Activated CD4-positive, alpha-beta T cell treated with anti-CD3 and anti-CD28 coated beads, Interleukin-2, amount 10 ng/mL, durations not matched to agents 24 days and 14 days (primary cell): ENCODE data around the gene CDC42EP5. TPM values are rescaled to one million over a fixed set of nuclear protein-coding genes. Genes with fewer than 3 reads are reported as not detected.
"Not testable (repeated sequence)": the region's sequence is repeated elsewhere in the genome, so short reads cannot be mapped to it uniquely, and the experiment has no call there.

Source experiments
- DNase-seq: peaks from one replicate; pipeline ENCODE4 v3.0.0; 2022
- H3K27ac Mint-ChIP-seq: one replicate; pipeline ENCODE4 v1.8.0; 2022; ENCODE audit warnings: mild to moderate bottlenecking, mixed read lengths
- H3K27me3 Mint-ChIP-seq: one replicate; pipeline ENCODE4 v1.8.0; 2022; ENCODE audit warnings: mixed read lengths
- H3K36me3 Mint-ChIP-seq: one replicate; pipeline ENCODE4 v1.8.0; 2022; ENCODE audit warnings: low read depth, mild to moderate bottlenecking, mixed read lengths
- H3K4me1 Mint-ChIP-seq: one replicate; pipeline ENCODE4 v1.8.0; 2021; ENCODE audit warnings: mixed read lengths
- H3K4me3 Mint-ChIP-seq: one replicate; pipeline ENCODE4 v1.8.0; 2022; ENCODE audit warnings: mild to moderate bottlenecking, moderate library complexity, mixed read lengths
- H3K9me3 Mint-ChIP-seq: one replicate; pipeline ENCODE4 v1.8.0; 2021; ENCODE audit warnings: mixed read lengths
- intact Hi-C: fragments of 100-400 bp; cut with micrococcal nuclease; formaldehyde crosslinking; loops from one replicate; pipeline ENCODE4 v1.15.1; 2023
- total RNA-seq: library from RNA; stranded (reverse); gene quantifications from 2 replicates; pipeline ENCODE4 v1.2.3, GENCODE V29; 2022

Gene CDC42EP5
- total RNA-seq, 1 donor from 2014 or later = 0.61 TPM

GRCh38 chr19:54502518-54503048, 29.5 kb upstream of the CDC42EP5 start, which contains the start of gene LAIR2:
Gene LAIR2 (plus strand): TSS chr19:54502831. CDS start chr19:54502919, 88 bp downstream.
- no peaks in the 10 kb centered on the region for H3K9me3 Mint-ChIP-seq
- H3K36me3 Mint-ChIP-seq = peaks cover 2% of the 10 kb centered on the region
- peak within 1 kb of the TSS; percentile 75 for H3K4me3 Mint-ChIP-seq
- intact Hi-C loops = loop anchor here (2.0 kb wide), 1 partner anchor 14 kb away; no protein-coding TSS in a partner anchor
- H3K27ac Mint-ChIP-seq = peak within 1 kb of the TSS; percentile 75
- H3K27me3 Mint-ChIP-seq = peaks cover 6% of the 10 kb centered on the region
- H3K4me1 Mint-ChIP-seq = peaks cover 27% of the 10 kb centered on the region
- DNase-seq = peak; percentile 71

GRCh38 chr19:54498451-54498772, 25.3 kb upstream of the CDC42EP5 start:
- peaks cover 16% of the 10 kb centered on the region for H3K4me1 Mint-ChIP-seq
- H3K36me3 Mint-ChIP-seq, H3K27ac Mint-ChIP-seq, H3K4me3 Mint-ChIP-seq, DNase-seq, intact Hi-C loops, H3K9me3 Mint-ChIP-seq: not testable (repeated sequence)
- H3K27me3 Mint-ChIP-seq = peaks cover 22% of the 10 kb centered on the region

- intact Hi-C loops = not testable (repeated sequence)
Observed at GRCh38 chr19:54497747-54498450, 24.8 kb upstream of the CDC42EP5 start.

GRCh38 chr19:54495284-54495683, 22.2 kb upstream of the CDC42EP5 start:
- H3K27ac Mint-ChIP-seq, DNase-seq, H3K4me3 Mint-ChIP-seq, H3K36me3 Mint-ChIP-seq, H3K4me1 Mint-ChIP-seq, H3K9me3 Mint-ChIP-seq, intact Hi-C loops: not testable (repeated sequence)
- H3K27me3 Mint-ChIP-seq = peaks cover 35% of the 10 kb centered on the region

More at GRCh38 chr19:54497747-54498450, 24.8 kb upstream of the CDC42EP5 start:
- H3K27ac Mint-ChIP-seq, H3K36me3 Mint-ChIP-seq, H3K9me3 Mint-ChIP-seq: not testable (repeated sequence)
- peaks cover 16% of the 10 kb centered on the region for H3K4me1 Mint-ChIP-seq
- H3K27me3 Mint-ChIP-seq = peaks cover 26% of the 10 kb centered on the region
- peak overlapping the region; percentile 23 for H3K4me3 Mint-ChIP-seq
- peak; percentile 69 for DNase-seq

- Mint-ChIP-seq H3K9me3 (no peaks in the 10 kb centered on the region), H3K4me1 (peaks cover 6% of the 10 kb centered on the region), H3K27me3 (peaks cover 36% of the 10 kb centered on the region), H3K4me3 (no peak overlapping the region), H3K36me3 (no peaks in the 10 kb centered on the region), H3K27ac (no peak overlapping the region)
- no peak for DNase-seq
- intact Hi-C loops = no loop called here
Observed at GRCh38 chr19:54493967-54494585, 21.0 kb upstream of the CDC42EP5 start.

GRCh38 chr19:54493056-54493455, 20.0 kb upstream of the CDC42EP5 start:
- H3K27me3 Mint-ChIP-seq = peaks cover 35% of the 10 kb centered on the region
- DNase-seq, H3K4me1 Mint-ChIP-seq, intact Hi-C loops, H3K27ac Mint-ChIP-seq, H3K4me3 Mint-ChIP-seq, H3K9me3 Mint-ChIP-seq, H3K36me3 Mint-ChIP-seq: not testable (repeated sequence)

GRCh38 chr19:54492568-54492967, 19.5 kb upstream of the CDC42EP5 start:
- H3K27me3 Mint-ChIP-seq = peaks cover 35% of the 10 kb centered on the region
- H3K4me3 Mint-ChIP-seq = no peak overlapping the region
- peaks cover 1% of the 10 kb centered on the region for H3K4me1 Mint-ChIP-seq
- no peaks in the 10 kb centered on the region for H3K9me3 Mint-ChIP-seq
- H3K27ac Mint-ChIP-seq = no peak overlapping the region
- no peak for DNase-seq
- intact Hi-C loops = no loop called here
- H3K36me3 Mint-ChIP-seq = no peaks in the 10 kb centered on the region

GRCh38 chr19:54489766-54490165, 16.7 kb upstream of the CDC42EP5 start:
- no peak overlapping the region for H3K4me3 Mint-ChIP-seq
- intact Hi-C loops = no loop called here
- peaks cover 24% of the 10 kb centered on the region for H3K27me3 Mint-ChIP-seq
- H3K4me1 Mint-ChIP-seq = peaks cover 1% of the 10 kb centered on the region
- no peak for DNase-seq
- H3K9me3 Mint-ChIP-seq = no peaks in the 10 kb centered on the region
- no peaks in the 10 kb centered on the region for H3K36me3 Mint-ChIP-seq
- no peak overlapping the region for H3K27ac Mint-ChIP-seq

GRCh38 chr19:54489341-54489740, 16.2 kb upstream of the CDC42EP5 start:
- Mint-ChIP-seq H3K4me3 (no peak overlapping the region), H3K27me3 (peaks cover 25% of the 10 kb centered on the region), H3K27ac (no peak overlapping the region), H3K9me3 (no peaks in the 10 kb centered on the region), H3K4me1 (peaks cover 1% of the 10 kb centered on the region), H3K36me3 (no peaks in the 10 kb centered on the region)
- intact Hi-C loops = no loop called here
- DNase-seq = no peak

- H3K36me3 Mint-ChIP-seq = no peaks in the 10 kb centered on the region
- intact Hi-C loops = no loop called here
- H3K9me3 Mint-ChIP-seq = no peaks in the 10 kb centered on the region
- peaks cover 8% of the 10 kb centered on the region for H3K4me1 Mint-ChIP-seq
- no peak for DNase-seq
- H3K27ac Mint-ChIP-seq = no peak overlapping the region
- peaks cover 21% of the 10 kb centered on the region for H3K27me3 Mint-ChIP-seq
- no peak overlapping the region for H3K4me3 Mint-ChIP-seq
Observed at GRCh38 chr19:54485851-54486250, 12.8 kb upstream of the CDC42EP5 start.

- intact Hi-C loops = loop anchor here (5.0 kb wide), 1 partner anchor 38 kb away; no protein-coding TSS in a partner anchor
- peaks cover 17% of the 10 kb centered on the region for H3K27me3 Mint-ChIP-seq
Observed at GRCh38 chr19:54484451-54484850, 11.4 kb upstream of the CDC42EP5 start.

GRCh38 chr19:54482889-54483288, 9.8 kb upstream of the CDC42EP5 start:
- Mint-ChIP-seq H3K36me3 (no peaks in the 10 kb centered on the region), H3K9me3 (no peaks in the 10 kb centered on the region), H3K4me3 (no peak overlapping the region), H3K4me1 (peaks cover 8% of the 10 kb centered on the region), H3K27ac (no peak overlapping the region), H3K27me3 (peaks cover 16% of the 10 kb centered on the region)
- DNase-seq = no peak
- intact Hi-C loops = loop anchor here (5.0 kb wide), 1 partner anchor 39 kb away; no protein-coding TSS in a partner anchor

More at GRCh38 chr19:54484451-54484850, 11.4 kb upstream of the CDC42EP5 start:
- no peaks in the 10 kb centered on the region for H3K9me3 Mint-ChIP-seq
- H3K27ac Mint-ChIP-seq = no peak overlapping the region
- H3K4me3 Mint-ChIP-seq = no peak overlapping the region
- peaks cover 8% of the 10 kb centered on the region for H3K4me1 Mint-ChIP-seq
- H3K36me3 Mint-ChIP-seq = no peaks in the 10 kb centered on the region
- no peak for DNase-seq

GRCh38 chr19:54481326-54481930, 8.3 kb upstream of the CDC42EP5 start:
- intact Hi-C loops = loop anchor here (1.0 to 5.0 kb wide), 2 partner anchors 41 to 195 kb away; no protein-coding TSS in a partner anchor
- peak; percentile 84 for DNase-seq
- Mint-ChIP-seq H3K27ac (no peak overlapping the region), H3K4me1 (peaks cover 8% of the 10 kb centered on the region), H3K9me3 (no peaks in the 10 kb centered on the region), H3K36me3 (no peaks in the 10 kb centered on the region), H3K4me3 (no peak overlapping the region), H3K27me3 (peaks cover 24% of the 10 kb centered on the region)

- no peaks in the 10 kb centered on the region for H3K36me3 Mint-ChIP-seq
- peaks cover 25% of the 10 kb centered on the region for H3K27me3 Mint-ChIP-seq
- no peaks in the 10 kb centered on the region for H3K9me3 Mint-ChIP-seq
- no peak overlapping the region for H3K4me3 Mint-ChIP-seq
- H3K4me1 Mint-ChIP-seq = peaks cover 6% of the 10 kb centered on the region
- no peak for DNase-seq
- intact Hi-C loops = loop anchor here (5.0 kb wide), 1 partner anchor 42 kb away; no protein-coding TSS in a partner anchor
- no peak overlapping the region for H3K27ac Mint-ChIP-seq
Observed at GRCh38 chr19:54480051-54480450, 7.0 kb upstream of the CDC42EP5 start.
